CD4-positive, alpha-beta T cell (primary cell): ENCODE results near the gene RFC4. TPM values are rescaled to one million over a fixed set of nuclear protein-coding genes. Genes with fewer than 3 reads are reported as not detected.

Experiments
- ATAC-seq: fragments of 200-7000 bp; cut with Tn5 transposase; one replicate; pipeline ENCODE4 v1.10.0; 2022; ENCODE audit warnings: mild to moderate bottlenecking; ENCODE audit not compliant: poor library complexity
- CTCF ChIA-PET: fragments of 350-600 bp; sonication (Branson Sonifier 250); formaldehyde crosslinking; loops from one replicate; lab custom pipeline; 2021; ENCODE audit warnings: antibody characterized with exemption, inconsistent platforms; lab: Charles Lee
- POLR2A ChIA-PET: fragments of 350-600 bp; sonication (Branson Sonifier 250); formaldehyde crosslinking; loops from one replicate; lab custom pipeline; 2021; ENCODE audit warnings: antibody characterized with exemption, inconsistent platforms; lab: Charles Lee
- DNase-seq, 14 experiments: peaks; one replicate each; pipeline ENCODE4 v3.0.0-alpha.2; 2013 to 2020; ENCODE audit warnings: mixed read lengths in 2 of 14
- H3K27ac ChIP-seq, 2 donors: one replicate each; pipeline versions ENCODE4 v1.5.1 to v1.7.0; 2013; ENCODE audit warnings: low read length in 2 of 2, low read depth in 1 of 2, mild to moderate bottlenecking in 1 of 2
- H3K27me3 ChIP-seq, 2 experiments: 1 replicate in 1 of 2; 2 replicates in 1 of 2; pipeline versions ENCODE4 v1.6.1 to v1.7.0; 2013; ENCODE audit warnings: low read length in 2 of 2, control low read depth in 1 of 2, mild to moderate bottlenecking in 1 of 2, moderate library complexity in 1 of 2; ENCODE audit not compliant: insufficient read depth in 2 of 2, control insufficient read depth in 1 of 2
- H3K36me3 ChIP-seq: one replicate; pipeline ENCODE4 v1.6.1; 2013; ENCODE audit warnings: low read length, control low read depth; ENCODE audit not compliant: insufficient read depth
- H3K4me1 ChIP-seq: one replicate; pipeline ENCODE4 v1.6.1; 2013; ENCODE audit warnings: low read length, control low read depth; ENCODE audit not compliant: insufficient read depth
- H3K4me3 ChIP-seq: one replicate; pipeline ENCODE4 v1.5.1; 2013; ENCODE audit warnings: mild to moderate bottlenecking, low read length, moderate library complexity
- H3K9me3 ChIP-seq, 2 experiments: 1 replicate in 1 of 2; 2 replicates in 1 of 2; pipeline versions ENCODE4 v1.6.1 to v1.7.0; 2013; ENCODE audit warnings: low read length in 2 of 2, mild to moderate bottlenecking in 2 of 2, control low read depth in 1 of 2, moderate library complexity in 1 of 2; ENCODE audit not compliant: control insufficient read depth in 1 of 2, insufficient read depth in 1 of 2
- H3K27ac Mint-ChIP-seq: one replicate; pipeline ENCODE4 v1.8.0; 2020; ENCODE audit warnings: mixed read lengths
- H3K27me3 Mint-ChIP-seq: one replicate; pipeline ENCODE4 v1.8.0; 2021; ENCODE audit warnings: mixed read lengths
- H3K36me3 Mint-ChIP-seq: one replicate; pipeline ENCODE4 v1.8.0; 2021; ENCODE audit warnings: low read depth, mixed read lengths
- H3K4me1 Mint-ChIP-seq: one replicate; pipeline ENCODE4 v1.8.0; 2021; ENCODE audit warnings: low read depth, mixed read lengths
- H3K4me3 Mint-ChIP-seq: one replicate; pipeline ENCODE4 v1.8.0; 2020; ENCODE audit warnings: mild to moderate bottlenecking, mixed read lengths
- H3K9me3 Mint-ChIP-seq: one replicate; pipeline ENCODE4 v1.8.0; 2020; ENCODE audit warnings: mixed read lengths
- intact Hi-C, 2 experiments: fragments of 100-400 bp; cut with DNase I in 1 of 2; cut with micrococcal nuclease in 1 of 2; formaldehyde crosslinking; loops; one replicate each; pipeline versions ENCODE4 v1.15.1 to v1.9.0; 2023 to 2025; cut with DNase I, micrococcal nuclease
- total RNA-seq, 174 experiments: library from RNA in 2 of 174; stranded (reverse) in 2 of 174; gene quantifications; one replicate each; pipeline ENCODE4 v1.2.3 and lab custom pipeline; 2021 to 2026
- TF ChIP-seq, protein P1 (sequence below): fragments of 200-600 bp; IDR thresholded peaks from one replicate; pipeline ENCODE4 v1.8.0; 2022; ENCODE audit warnings: antibody characterized with exemption, mild to moderate bottlenecking

RFC4 gene
- total RNA-seq, 2 experiments from 2014 or later: 8.6 to 12.6 TPM

DNA sequence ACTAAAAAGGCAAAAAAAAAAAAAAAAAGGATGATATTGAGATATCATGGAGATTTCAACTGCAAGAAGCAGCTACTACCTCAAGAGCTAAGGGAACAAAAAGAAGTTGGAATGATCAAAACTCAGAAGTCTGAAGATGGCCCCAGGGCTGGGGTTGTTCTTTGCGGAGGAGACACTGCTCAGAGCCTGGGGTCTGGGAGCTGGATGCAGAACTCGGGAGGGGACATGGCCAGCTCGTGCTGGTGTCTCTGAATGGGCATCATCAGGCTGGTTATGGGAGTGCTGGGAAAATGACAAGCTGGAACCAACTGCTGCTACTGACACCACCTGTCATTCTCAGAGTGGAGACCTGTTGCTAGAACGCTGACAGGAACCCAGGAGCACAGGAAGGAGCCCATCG lies 22.1 kb upstream of the RFC4 start:
- Histone ChIP-seq H3K4me1 (peaks cover 27% of the 10 kb centered on the region), H3K27ac (no peak overlapping the region), H3K36me3 (no peaks in the 10 kb centered on the region), H3K27me3 (peaks cover 37 to 66% of the 10 kb centered on the region in 2 experiments), H3K4me3 (no peak overlapping the region), H3K9me3 (no peaks in the 10 kb centered on the region)
- Mint-ChIP-seq H3K4me1 (peaks cover 23% of the 10 kb centered on the region), H3K36me3 (no peaks in the 10 kb centered on the region), H3K4me3 (no peak overlapping the region), H3K27ac (no peak overlapping the region), H3K9me3 (no peaks in the 10 kb centered on the region), H3K27me3 (peaks cover 71% of the 10 kb centered on the region)
- TF ChIP-seq, protein P1, sequence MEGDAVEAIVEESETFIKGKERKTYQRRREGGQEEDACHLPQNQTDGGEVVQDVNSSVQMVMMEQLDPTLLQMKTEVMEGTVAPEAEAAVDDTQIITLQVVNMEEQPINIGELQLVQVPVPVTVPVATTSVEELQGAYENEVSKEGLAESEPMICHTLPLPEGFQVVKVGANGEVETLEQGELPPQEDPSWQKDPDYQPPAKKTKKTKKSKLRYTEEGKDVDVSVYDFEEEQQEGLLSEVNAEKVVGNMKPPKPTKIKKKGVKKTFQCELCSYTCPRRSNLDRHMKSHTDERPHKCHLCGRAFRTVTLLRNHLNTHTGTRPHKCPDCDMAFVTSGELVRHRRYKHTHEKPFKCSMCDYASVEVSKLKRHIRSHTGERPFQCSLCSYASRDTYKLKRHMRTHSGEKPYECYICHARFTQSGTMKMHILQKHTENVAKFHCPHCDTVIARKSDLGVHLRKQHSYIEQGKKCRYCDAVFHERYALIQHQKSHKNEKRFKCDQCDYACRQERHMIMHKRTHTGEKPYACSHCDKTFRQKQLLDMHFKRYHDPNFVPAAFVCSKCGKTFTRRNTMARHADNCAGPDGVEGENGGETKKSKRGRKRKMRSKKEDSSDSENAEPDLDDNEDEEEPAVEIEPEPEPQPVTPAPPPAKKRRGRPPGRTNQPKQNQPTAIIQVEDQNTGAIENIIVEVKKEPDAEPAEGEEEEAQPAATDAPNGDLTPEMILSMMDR: no peak
- CTCF ChIA-PET: interaction anchor here (1.2 to 2.1 kb wide), 2 partner anchors 285 to 311 kb away, joined by 3 to 6 read pairs; partner anchors contain the start of gene RPL39L
- ATAC-seq (no peak), DNase-seq (peak in 1 of 14 experiments; percentile 17)
- intact Hi-C loops: loop anchor here in 1 of 2 experiments (5.0 to 10.0 kb wide), 2 partner anchors 46 to 844 kb away; partner anchors contain the start of gene EIF4A2
- POLR2A ChIA-PET: interaction anchor here (0.9 to 5.3 kb wide), 8 partner anchors 21 to 894 kb away, joined by 3 to 69 read pairs (median 6); partner anchors contain the start of gene EIF4A2

DNA sequence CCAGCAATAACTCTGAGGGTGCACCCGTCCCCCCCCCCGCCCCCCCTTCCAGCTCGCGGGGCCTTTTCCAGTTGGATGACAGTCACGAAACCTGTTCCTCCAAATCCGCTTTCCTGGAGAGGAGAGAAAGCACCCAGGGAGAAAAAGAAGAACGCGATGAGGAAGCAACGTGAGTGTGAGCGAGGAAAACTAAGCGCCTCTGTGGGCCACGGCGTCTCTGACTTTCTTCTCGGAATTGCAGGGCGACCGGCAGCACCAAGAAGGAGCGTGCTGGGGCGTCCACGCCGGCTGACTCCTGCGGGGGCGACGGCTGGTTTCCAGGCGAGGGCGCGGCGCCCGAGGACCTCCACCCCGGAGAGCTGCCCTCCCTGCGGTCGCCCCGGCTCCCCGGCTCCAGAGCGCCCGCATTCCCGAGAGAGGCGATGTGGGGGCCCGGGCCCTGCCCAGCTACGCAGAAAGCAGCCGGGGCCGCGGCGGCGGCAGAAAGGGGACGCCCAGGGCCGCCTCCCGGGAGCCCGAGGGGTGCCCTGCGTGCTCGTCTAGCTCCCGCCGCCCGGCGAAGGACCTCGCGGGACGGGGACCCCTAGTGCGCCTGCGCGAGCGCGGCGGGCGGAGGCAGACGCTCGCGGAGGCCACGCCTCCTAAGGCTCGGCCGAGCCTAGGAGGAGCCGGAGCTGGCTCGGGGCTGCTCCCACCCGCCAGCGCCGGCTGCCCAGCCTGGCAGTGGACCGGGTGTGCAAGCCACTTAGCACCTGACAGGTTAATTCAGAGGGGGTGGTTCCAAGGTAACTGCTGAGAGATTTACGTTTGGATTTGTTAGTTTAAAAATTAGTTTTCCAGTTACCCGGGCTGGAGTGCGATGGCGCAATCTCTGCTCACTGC lies 20.9 kb upstream of the RFC4 start:
- TF ChIP-seq, protein P1: no peak
- intact Hi-C loops: loop anchor here (2.0 to 10.0 kb wide), 3 partner anchors 20 to 842 kb away; partner anchors contain the start of genes RFC4 (in 2 of the 2) and EIF4A2 (in 1 of the 2)
- Histone ChIP-seq H3K4me3 (peak overlapping the region; percentile 60), H3K27ac (no peak overlapping the region), H3K36me3 (no peaks in the 10 kb centered on the region), H3K9me3 (no peaks in the 10 kb centered on the region), H3K4me1 (peaks cover 27% of the 10 kb centered on the region), H3K27me3 (peaks cover 37 to 65% of the 10 kb centered on the region in 2 experiments)
- peak; percentile 68 to 96 (median 82) for DNase-seq
- Mint-ChIP-seq H3K4me3 (peak overlapping the region; percentile 76), H3K9me3 (no peaks in the 10 kb centered on the region), H3K36me3 (no peaks in the 10 kb centered on the region), H3K27ac (no peak overlapping the region), H3K4me1 (peaks cover 23% of the 10 kb centered on the region), H3K27me3 (peaks cover 66% of the 10 kb centered on the region)
- CTCF ChIA-PET: interaction anchor here (0.6 to 2.1 kb wide), 5 partner anchors 20 to 383 kb away, joined by 3 to 6 read pairs (median 3); partner anchors contain the start of gene RPL39L
- POLR2A ChIA-PET: interaction anchor here (0.6 to 5.3 kb wide), 17 partner anchors 20 to 889 kb away, joined by 3 to 69 read pairs (median 5); partner anchors contain the start of genes DNAJB11, EIF4A2, RFC4 and RPL39L
- peak; percentile 92 for ATAC-seq

DNA sequence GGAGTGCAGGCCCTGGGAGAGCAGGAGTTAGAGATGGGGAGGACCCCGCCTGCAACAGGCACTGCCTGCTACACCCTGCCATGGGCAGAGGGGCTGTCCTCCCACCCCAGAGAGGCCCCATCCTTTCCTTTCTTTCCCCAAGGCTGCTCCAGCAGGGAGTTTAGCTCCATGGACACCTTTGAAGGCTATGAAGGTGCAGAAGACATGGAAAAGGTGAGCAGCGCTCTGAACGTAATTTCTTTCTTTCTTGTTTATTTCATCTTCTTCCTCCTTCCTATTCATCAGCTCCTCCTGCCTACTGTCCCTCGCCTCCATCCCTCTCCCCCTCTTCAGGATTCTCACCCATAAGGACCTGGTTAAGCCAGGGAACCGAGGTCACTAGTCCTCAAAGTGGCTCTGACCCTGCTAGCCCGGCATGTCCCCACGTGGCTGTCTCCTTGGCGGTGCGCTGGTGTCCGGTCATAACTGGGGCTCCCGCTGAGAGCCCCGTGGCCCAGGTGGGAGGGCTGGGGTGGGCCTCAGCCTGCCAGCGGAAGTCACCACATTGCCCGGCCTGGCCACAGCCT lies 20.2 kb upstream of the RFC4 start:
- Histone ChIP-seq H3K27ac (no peak overlapping the region), H3K27me3 (peaks cover 37 to 58% of the 10 kb centered on the region in 2 experiments), H3K36me3 (no peaks in the 10 kb centered on the region), H3K9me3 (no peaks in the 10 kb centered on the region), H3K4me3 (peak overlapping the region; percentile 60), H3K4me1 (peaks cover 27% of the 10 kb centered on the region)
- H3K27me3 Mint-ChIP-seq: peaks cover 59% of the 10 kb centered on the region
- ATAC-seq: no peak
- TF ChIP-seq, protein P1: no peak
- CTCF ChIA-PET: interaction anchor here (0.6 to 1.5 kb wide), 2 partner anchors 19 to 384 kb away, joined by 3 to 4 read pairs; no protein-coding TSS in a partner anchor
- H3K4me1 Mint-ChIP-seq: peaks cover 23% of the 10 kb centered on the region
- peak overlapping the region; percentile 77 for H3K4me3 Mint-ChIP-seq
- H3K9me3 Mint-ChIP-seq: no peaks in the 10 kb centered on the region
- H3K27ac Mint-ChIP-seq: no peak overlapping the region
- H3K36me3 Mint-ChIP-seq: no peaks in the 10 kb centered on the region
- intact Hi-C loops: loop anchor here (2.0 to 10.0 kb wide), 3 partner anchors 20 to 842 kb away; partner anchors contain the start of genes RFC4 (in 2 of the 2) and EIF4A2 (in 1 of the 2)
- POLR2A ChIA-PET: interaction anchor here (0.7 to 5.3 kb wide), 8 partner anchors 20 to 888 kb away, joined by 3 to 69 read pairs (median 5); partner anchors contain the start of genes EIF4A2, RFC4, RPL39L and TRA2B
- peak in 2 of 14 experiments; percentile 15 to 30 for DNase-seq
